Fibroblast of peridontal ligament (primary cell): Measurements from ENCODE around the gene TTC12.

Experiments used
- DNase-seq: peaks from one replicate; pipeline ENCODE4 v3.0.0-alpha.2; 2010; ENCODE audit errors: extremely low read depth

The TTC12 gene

DNA sequence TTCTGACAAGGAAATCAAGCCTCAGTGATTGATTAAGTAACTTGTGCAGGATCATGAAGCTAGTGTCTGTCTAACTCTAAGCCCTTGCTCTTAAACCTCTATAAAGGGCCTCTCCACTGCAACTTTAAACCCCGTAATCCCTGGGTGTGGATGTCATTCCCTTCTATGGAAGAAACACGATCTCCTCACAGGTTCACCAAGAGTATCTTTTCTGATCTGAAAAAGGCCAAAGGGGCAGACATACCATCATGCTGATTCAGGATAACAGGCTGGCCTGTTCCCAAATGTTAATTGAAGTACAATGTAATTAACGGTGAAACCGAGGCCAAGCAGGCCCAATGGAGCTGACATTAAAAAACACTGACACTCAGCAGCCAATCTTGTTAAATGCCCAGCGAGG lies 17.1 kb downstream of the TTC12 start:
- no peak for DNase-seq

DNA sequence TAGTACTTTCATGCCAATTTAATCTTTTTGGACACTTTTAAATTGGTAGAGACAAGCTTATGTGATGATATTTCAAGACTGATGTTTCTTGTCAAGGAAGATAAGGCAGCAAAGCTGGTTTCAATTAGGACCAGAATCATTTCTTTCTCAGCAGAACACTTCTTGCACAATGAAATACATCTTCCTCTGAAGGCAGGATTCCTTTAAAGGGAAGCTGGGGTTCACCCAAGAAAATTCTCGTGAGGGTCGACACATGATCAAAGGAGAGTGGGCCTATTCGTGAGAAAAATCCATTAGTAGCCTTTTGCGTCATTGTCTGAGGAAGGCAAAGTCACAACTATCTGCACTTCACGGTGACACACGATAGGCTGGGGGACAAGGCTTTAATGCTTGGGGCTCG lies 17.6 kb downstream of the TTC12 start:
- peak; percentile 52 for DNase-seq

DNA sequence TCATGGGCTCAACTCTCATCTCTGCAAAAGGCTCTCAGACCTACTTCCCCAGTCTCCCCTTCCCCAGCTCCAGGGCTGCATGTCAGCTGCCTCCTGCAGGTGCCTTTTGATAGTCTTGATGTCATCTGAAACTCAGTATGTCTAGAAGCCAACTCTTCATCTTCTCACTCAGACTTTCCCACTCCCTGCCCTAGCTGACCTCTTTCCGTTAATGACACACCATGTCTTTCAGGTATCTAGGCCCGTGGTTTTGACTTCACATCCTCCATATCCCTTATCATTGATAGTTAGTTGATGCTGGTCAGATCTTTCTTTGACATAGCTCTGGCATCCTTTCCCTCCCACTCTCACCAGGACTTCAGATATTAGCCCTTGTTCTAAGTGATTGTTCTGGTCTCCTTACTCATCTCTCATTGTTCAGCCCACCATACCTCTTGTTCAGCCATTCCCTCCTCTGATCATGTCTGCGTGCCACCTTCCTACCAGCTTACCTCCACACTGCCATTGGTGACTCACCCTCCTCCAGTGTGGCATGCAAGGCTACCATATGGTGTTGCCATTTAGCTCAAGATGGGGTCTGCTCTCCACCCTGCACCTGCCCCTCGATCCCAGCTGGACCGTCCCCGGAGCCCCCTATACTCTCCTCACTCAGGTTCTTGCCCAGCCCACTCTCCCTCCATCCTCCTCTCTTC lies 18.4 kb downstream of the TTC12 start:
- DNase-seq: no peak

DNA sequence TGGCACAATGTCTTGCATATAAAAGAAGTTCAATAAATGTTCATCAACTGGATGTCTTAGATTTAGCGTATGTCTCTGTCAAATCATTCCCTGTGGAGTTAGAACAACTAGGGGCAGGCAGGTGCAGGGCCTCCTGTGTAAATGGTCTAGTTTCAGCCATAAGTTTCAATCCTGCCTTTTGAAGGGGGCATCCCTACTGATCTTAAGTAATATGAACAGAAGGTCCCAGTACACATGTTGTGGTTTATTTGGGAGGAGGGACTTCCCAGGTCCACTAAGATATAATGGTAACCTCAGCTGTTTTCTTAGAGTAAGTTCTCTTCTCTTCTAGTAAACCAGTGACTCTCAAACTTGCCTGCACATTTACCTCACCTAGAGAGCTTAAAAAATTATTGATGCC lies 19.8 kb downstream of the TTC12 start:
- DNase-seq: no peak

DNA sequence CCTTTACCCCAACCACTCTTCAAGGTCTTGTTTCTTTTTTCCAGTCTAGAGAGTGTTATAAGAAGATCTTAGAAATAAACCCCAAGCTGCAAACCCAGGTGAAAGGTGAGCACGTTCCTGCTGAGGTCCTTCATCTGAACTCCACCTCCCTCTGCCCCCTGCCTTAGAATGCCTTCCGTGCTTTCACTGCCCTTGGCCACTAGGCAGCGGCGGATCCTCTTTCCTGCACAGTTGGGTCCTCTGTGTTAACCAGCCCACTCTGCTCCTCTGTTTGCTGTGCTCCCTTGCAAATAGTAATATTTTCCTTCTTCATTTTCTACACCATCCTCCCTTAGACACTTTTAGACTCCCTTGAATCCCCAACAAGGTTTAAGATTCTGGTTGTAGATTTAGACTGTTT lies 24.3 kb downstream of the TTC12 start:
- DNase-seq: no peak

DNA sequence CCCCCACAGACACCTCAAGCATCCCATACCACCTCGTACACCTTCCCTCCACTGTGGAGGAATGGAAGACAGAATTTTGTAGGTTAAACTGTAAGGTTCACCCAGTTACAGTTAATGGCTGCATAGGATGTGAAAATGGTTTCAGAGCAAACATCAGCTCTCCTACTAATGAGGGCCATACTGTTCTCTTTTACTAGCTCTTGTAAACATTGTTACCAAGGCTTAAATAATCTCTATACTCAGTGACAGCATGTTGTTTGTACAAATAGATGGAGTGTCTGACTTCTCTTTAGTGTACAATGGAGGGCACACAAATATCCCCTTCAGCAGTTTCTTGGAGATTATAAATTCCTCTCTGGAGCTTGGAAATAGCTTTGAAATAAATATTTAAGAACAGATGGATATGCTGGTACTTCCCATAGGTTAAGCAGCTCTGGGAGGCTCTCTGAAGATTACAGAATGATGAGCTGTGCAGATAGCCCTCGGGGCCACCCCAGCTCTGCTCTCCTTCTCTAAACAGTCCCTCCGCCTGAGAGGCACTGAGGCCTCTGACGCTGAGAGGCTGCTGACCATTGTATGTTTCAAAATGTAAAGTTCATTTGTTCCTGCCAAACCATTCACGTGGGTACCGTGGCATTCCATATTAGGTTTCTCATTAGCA lies 25.7 kb downstream of the TTC12 start:
- no peak for DNase-seq

DNA sequence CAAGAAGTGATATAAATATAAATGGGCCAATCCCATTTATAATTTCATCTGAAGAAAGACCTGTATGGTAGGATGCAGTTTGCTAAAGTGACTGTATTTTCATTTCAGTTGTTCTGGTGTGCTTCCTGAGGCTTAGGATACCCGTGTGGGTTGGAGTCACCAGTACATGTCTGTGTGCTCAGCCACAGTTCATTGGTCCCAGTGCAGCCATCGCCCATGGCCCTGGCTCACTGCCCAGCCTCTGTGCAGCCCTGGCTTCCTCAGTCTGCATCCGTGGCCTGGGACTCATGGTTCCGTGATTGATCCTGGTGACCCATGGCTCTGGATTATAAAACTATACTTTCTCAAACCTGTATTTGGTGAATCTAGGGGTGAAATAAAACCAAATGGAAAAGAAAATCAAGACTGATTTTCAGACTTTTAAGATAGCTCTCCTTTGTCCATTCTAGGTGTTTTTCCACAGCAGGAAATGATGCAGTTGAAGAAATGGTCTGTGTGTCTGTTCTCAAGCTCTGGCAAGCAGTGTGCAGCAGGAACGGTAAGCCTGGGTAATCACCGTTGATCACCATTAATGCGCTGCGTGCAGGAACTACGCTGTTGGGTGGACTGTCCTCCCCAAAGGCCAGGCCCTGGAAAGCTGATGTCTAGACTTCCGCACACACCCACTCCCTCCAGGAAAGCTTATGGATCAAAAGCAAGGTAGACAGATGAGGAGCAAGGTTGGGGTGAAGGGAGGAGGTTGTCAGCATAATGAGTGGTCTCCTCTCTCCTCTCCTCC lies 27.2 kb downstream of the TTC12 start:
- no peak for DNase-seq

DNA sequence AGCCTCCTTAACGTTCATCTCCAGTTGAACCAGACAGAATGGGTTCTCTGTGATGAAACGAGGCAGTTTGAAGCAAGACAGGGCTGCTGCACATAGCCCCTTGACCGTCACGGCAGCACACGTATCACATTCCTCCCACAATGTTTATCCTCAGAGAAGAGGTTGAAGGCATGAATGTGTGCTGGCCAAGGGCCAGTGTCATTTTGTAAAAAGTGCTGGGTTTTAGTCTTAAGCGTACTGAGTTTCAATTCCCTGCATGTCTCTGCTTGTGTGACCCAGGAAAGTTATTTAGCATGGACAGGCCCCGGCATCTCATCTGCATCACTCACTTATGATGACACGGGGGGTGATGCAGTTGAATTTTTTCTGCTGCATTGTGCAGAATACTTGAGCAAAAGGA lies 31.6 kb downstream of the TTC12 start:
- DNase-seq: peak; percentile 13

DNA sequence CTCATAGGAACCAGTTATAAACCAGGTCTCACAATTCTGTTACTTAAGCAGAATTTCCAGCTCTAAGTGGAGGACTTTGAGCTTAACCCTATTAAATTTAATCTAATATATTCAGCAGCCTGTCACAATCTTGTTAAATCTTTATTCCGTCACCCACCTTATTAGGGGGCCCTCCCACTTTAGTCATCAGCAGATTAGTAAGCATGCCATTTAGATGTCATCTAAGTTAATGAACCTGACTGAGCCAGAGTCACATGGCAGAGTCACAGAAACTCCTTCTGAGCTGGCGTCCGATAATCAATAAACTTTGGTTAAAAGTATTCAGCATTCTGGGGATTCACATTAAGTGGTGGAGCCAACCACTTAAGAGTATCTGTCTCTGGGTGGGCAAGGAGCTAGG lies 35.1 kb downstream of the TTC12 start:
- no peak for DNase-seq

DNA sequence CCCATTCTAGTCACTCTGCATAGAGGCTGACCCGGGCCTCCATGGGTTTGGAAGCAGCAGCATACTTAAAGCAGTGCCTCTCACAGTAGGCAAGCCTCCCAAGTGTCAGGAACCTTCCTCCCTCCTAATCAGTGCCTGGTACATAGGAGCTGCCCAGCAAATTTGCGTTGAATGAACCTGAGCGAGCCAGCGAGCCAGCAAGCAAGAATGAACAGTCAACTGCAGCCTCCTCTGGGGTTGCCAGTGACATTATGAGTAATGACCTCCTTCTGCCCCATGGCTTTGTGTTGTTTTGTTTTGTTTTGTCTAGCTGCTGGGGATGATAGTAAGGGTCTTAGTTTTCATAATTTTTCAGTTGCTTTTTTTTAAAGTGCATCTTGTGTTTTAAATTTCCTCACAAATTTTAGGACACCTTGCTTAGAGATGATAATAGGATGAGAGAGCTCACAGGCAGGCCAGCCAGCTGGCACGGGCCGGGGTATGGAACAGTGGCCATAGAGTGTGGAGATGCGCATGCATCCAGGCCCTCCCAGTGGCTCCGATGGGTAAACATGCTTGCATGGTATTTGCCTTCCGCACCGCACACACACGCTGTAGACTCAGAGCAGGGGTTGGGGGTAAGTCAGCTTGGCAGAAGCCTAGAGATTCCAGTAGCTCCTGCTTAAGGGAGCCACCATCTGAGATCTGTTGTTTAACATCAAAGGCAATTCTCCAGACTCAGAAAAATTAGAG lies 36.1 kb downstream of the TTC12 start:
- no peak for DNase-seq

DNA sequence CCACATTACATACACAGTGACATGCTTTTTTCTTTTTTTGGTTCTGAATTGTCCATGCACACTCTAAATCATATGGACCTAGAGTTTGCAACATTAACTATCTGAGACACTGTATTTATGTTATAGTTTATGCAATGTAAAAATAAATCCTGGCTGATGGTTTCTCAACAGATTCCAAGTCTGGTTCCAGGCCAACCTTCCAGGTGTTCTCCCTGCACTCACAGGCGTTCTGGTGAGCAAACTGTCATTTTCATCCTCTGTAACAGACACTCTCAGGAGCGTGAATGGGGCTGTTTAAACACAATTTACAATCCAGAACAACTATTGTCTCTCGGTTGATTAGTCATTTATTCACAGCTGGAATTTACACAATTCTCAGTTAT lies 36.7 kb downstream of the TTC12 start:
- no peak for DNase-seq

DNA sequence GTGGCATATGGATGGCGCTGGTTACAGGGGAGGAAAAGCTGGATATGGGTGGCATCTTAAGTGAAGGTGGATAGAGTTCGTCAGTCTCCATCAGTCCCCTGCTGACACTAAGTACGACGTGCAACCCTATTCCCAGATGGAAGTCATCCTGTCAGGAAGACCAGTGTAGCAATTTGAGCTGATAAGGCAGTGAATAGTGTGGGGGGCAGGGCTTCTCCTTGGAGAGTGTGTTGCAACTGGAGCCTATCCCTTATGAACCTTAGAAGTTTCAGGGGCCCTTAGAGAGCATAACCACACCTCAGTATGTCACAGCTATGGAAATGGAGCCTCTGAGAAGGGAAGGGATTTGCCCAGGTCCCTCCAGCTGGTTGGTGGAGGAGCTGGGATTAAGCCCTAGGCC lies 37.1 kb downstream of the TTC12 start:
- no peak for DNase-seq

DNA sequence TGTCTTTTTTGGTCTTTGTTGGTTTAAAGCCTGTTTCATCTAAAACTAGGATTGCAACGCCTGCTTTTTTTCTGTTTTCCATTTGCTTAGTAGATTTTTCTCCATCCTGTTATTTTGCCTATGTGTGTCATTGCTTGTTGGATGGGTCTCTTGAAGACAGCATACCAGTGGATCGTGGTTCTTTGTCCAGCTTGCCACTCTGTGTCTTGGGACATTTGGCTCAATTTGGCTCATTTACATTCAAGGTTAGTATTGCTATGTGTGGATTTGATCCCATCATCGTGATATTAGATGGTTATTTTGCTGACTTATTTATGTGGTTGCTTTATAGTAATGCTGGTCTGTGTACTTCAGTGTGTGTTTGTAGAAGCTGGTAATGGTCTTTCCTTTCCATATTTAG lies 41.8 kb downstream of the TTC12 start:
- DNase-seq: no peak

DNA sequence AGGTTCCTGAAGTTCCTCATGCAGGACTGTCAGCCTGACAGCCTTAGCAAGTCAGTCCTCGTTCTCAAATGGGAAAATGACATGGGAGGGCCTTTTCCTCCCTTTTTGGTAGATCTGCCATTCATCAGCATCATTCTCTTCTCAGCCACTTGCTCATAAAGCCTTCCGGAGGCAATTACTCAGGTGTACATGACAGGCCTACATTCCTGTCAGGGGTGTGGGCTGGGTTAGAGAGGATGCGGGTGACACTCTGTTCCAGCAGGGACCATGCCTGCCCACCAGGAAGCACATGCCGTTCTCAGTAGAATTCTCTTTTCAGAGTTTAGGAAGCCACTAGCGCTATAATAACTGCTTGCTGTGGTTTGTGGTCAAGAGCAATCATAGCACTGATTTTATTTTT lies 49.0 kb downstream of the TTC12 start:
- DNase-seq: no peak

DNA sequence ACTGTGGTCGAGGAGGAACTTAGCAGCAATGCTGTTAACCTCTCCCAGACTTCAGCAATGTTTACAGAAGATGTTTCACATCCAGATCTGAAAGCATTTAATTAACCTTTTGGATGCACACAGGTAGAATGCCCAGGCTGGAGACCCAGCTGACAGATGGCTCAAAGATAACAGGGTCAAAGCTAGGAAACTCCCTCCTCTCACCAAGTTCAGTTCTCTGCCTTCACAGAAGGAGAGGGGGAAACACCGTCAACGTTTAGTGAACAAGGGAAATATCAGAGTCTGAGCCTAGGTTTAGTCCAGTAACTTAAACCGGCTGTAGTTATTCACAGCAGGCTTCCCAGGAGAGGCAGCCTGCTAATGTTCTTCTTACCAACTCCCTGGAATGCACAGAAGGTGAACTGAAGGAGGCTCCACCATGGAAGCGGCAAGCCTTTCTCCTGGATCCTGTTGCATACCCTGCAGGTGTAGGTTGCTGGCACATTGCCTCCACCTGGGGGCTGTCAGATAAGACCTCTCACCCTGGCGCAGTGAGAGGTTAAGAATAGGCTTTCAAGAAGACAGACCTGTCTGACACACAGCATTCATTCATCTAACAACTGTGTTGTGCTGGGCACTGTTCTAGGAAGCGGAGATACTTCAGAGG lies 49.7 kb downstream of the TTC12 start:
- no peak for DNase-seq

DNA sequence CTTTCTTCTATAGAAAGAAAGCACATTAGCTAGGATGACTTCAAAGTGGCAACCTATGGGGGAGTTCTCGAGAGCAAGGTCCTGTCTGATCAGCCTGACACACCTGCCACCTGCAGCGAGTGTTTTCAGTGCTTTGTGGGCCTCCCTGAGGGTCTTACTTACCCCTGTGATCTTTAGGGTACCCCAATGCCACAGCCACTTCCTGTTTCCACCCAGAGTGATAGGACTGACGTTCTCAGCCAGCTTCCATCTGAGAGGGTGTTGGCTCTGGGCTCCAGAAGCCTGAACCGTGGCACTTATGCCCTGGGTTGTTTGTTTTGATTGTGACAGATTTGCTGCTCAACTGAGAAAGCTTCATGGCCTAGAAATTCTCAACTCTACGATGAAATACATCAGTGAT lies 51.5 kb downstream of the TTC12 start:
- no peak for DNase-seq

DNA sequence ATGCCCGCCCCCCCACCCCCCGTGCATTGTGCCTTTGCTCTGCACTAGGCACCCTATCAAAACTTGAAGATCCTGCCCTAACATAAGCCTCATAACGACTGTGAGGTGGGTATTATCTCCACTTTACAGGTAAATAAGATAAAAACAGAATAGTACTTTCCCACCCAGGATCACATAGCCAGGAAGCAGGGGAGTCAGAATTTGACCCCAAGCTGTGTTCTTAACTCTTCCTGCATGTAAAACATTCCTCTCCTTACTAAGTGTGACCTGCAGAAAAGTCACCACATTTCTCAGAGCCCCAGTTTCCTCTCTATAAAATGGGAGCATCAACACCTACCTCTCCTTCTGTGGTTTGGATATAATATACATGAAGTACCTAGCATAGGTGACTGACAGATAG lies 55.0 kb downstream of the TTC12 start:
- no peak for DNase-seq

DNA sequence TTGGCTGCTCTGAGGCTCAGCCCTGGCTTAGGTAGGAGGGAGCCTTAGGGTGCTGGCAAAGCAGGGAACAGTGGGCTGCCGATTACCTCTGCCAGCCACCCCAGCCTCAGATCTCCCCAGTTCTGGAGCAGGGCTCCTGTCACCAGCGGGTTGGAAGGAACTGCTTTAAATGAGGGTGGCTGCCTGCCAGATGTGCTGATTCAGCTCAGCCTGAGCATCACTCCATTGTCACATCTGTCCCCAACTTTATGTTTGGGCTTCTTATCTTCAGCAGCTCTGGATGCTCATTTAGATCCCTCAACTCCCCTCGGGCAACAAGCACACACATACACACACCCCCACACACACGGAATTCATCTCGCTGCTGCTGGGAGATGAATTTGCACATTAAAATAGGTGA lies 56.3 kb downstream of the TTC12 start:
- no peak for DNase-seq

DNA sequence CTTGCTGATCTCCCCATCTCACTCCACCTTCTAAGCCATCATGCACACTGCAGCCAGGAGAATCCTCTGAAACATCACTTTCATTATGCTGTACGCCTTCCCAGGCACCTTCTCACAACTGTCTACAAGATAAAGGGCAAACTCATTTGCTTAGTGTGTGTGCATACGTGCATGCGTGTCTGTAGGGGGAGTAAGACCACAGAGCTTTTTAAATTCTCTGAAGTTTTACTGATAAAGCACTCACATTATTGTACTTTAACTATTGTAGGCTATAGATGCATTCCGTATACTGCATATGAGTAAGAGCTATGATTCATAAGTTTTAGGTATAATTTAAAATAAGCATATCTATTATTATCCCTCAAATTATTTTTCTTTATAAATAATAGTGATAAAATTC lies 57.9 kb downstream of the TTC12 start:
- DNase-seq: no peak

DNA sequence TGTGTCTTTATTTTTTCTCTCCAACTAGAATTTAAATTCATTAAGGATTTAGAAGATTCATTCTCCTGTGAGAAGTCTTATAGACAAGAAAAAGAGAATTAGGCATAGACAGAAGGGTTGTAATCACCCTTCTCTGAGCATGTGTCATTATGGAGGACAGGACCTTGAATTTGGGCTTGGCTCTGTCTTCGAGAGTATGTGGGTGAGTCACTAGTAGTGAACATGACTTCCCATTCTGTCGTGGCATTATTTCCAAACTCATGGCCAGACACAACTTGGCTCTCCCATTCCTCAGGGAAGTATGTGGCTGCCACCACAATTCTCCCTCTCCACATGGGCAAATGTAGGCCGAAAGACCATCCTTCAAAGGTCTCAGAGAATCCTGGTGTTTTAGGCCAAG lies 58.9 kb downstream of the TTC12 start:
- peak; percentile 48 for DNase-seq

DNA sequence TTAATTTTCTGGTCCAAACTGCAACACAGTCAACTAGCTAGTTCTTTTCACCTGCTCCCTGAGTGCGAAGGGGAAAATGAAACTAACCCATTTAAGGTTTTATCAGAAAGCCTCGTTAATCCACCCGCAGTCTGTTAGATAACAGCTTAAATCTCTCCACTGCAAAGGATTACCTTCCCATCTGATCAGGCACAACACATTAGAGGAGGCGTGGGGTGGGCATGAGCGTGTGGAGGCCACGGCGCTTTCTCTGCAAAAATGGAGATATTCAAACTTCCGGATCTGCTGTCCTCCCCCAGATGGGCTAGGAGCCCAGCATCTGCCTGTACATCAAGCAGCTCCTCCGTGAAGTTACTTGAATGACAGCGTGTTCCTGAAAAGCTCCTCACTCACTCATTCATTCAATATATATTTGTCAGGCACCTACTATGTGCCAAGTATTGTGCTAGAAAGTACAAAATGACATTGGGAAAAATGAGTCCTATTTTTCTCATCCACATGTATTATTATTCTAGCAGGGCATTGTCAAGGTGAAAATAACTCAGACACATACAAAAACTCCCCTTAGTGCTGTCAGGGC lies 59.7 kb downstream of the TTC12 start:
- no peak for DNase-seq

DNA sequence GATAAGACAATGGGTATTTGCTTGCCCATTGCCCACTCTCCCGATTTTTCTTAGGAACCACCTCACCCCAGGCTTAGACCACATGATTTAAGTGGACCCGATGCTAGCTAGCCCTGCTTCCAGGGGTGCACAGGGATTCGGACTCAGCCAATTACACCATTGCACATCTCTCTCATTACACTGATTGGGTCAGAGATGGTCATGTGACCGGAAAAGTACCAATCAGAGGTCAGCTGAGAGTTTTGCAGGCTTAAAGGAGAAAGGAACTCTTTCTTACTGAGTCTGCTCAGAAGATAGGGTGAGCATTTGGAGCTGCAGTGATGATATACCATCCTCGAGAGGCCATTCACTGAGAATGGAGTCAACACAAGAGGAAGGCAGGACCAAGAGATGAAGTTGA lies 61.0 kb downstream of the TTC12 start:
- DNase-seq: no peak
